ENCODE data around the gene GLI3.

- TF ChIP-seq EZH2phosphoT487 (IDR thresholded peaks at IDR 0.05; ENCODE audit: borderline replicate concordance), result no peak
- no peak for TF ChIP-seq CTCF (conservative IDR thresholded peaks at IDR 0.05; ENCODE audit: low read length)
Measured at GRCh38 chr7:42235741-42236161, 1.3 kb downstream of the GLI3 start.

All from Loucy (cell line).